ENCODE data around the gene EDC3. TPM values are rescaled to one million over a fixed set of nuclear protein-coding genes. Genes with fewer than 3 reads are reported as not detected.

EDC3 gene
- total RNA-seq, 2 experiments from 2014 or later, result 11.0 to 11.1 TPM

- ATAC-seq (ENCODE audit: poor library complexity) (no peak), DNase-seq (no peak)
- H3K27me3 Mint-ChIP-seq, result no peaks in the 10 kb centered on the region
- peaks cover 63% of the 10 kb centered on the region for H3K36me3 Mint-ChIP-seq (ENCODE audit: low read depth)
- H3K27ac Mint-ChIP-seq, result peak overlapping the region; percentile 30
- Histone ChIP-seq H3K27ac (ENCODE audit: low read depth in 1 of 2, low read length in 2 of 2) (no peak overlapping the region), H3K36me3 (ENCODE audit: insufficient read depth, low read length) (peaks cover 54% of the 10 kb centered on the region), H3K9me3 (ENCODE audit: control insufficient read depth in 1 of 2, insufficient read depth in 1 of 2, low read length in 2 of 2) (no peaks in the 10 kb centered on the region), H3K4me1 (ENCODE audit: insufficient read depth, low read length) (no peaks in the 10 kb centered on the region), H3K27me3 (ENCODE audit: control insufficient read depth in 1 of 2, insufficient read depth in 2 of 2, low read length in 2 of 2) (no peaks in the 10 kb centered on the region), H3K4me3 (ENCODE audit: low read length) (no peak overlapping the region)
- no peaks in the 10 kb centered on the region for H3K4me1 Mint-ChIP-seq (ENCODE audit: low read depth)
- intact Hi-C loops (cut with DNase I, micrococcal nuclease), result no loop called here
- no peak for TF ChIP-seq CTCF (IDR thresholded peaks at IDR 0.05)
- ChIA-PET CTCF (no interaction called here), POLR2A (no interaction called here)
- H3K4me3 Mint-ChIP-seq, result no peak overlapping the region
- H3K9me3 Mint-ChIP-seq, result no peaks in the 10 kb centered on the region
Observed at GRCh38 chr15:74584779-74585178, 111.0 kb downstream of the EDC3 start.

- ChIA-PET CTCF (no interaction called here), POLR2A (no interaction called here)
- Mint-ChIP-seq H3K27me3 (no peaks in the 10 kb centered on the region), H3K9me3 (no peaks in the 10 kb centered on the region), H3K4me3 (no peak overlapping the region), H3K27ac (no peak overlapping the region), H3K4me1 (ENCODE audit: low read depth) (no peaks in the 10 kb centered on the region), H3K36me3 (ENCODE audit: low read depth) (peaks cover 62% of the 10 kb centered on the region)
- ATAC-seq (ENCODE audit: poor library complexity) (no peak), DNase-seq (no peak)
- no peak overlapping the region for H3K27ac ChIP-seq (ENCODE audit: low read depth in 1 of 2, low read length in 2 of 2)
- no peak overlapping the region for H3K4me3 ChIP-seq (ENCODE audit: low read length)
- no peaks in the 10 kb centered on the region for H3K4me1 ChIP-seq (ENCODE audit: insufficient read depth, low read length)
- no peaks in the 10 kb centered on the region for H3K9me3 ChIP-seq (ENCODE audit: control insufficient read depth in 1 of 2, insufficient read depth in 1 of 2, low read length in 2 of 2)
- H3K27me3 ChIP-seq (ENCODE audit: control insufficient read depth in 1 of 2, insufficient read depth in 2 of 2, low read length in 2 of 2), result no peaks in the 10 kb centered on the region
- peaks cover 54% of the 10 kb centered on the region for H3K36me3 ChIP-seq (ENCODE audit: insufficient read depth, low read length)
- TF ChIP-seq CTCF (IDR thresholded peaks at IDR 0.05), result no peak
- intact Hi-C loops (cut with DNase I, micrococcal nuclease), result no loop called here
Observed at GRCh38 chr15:74584204-74584603, 111.6 kb downstream of the EDC3 start.

Other genes with a start within 250 kb of the EDC3 start
- gene UBL7, start 234.9 kb downstream of the EDC3 start, total RNA-seq, result 10 to 100 TPM; 14.3 to 17.1 TPM
- 10 to 100 TPM; 25.0 to 27.9 TPM for gene ARID3B, start 154.8 kb downstream of the EDC3 start, total RNA-seq
- 100 to 1,000 TPM; 275 to 293 TPM for gene CLK3, start 80.2 kb downstream of the EDC3 start, total RNA-seq
- gene CYP1A1, start 29.5 kb upstream of the EDC3 start, total RNA-seq, result not detected
- gene CYP1A2, start 52.8 kb upstream of the EDC3 start, total RNA-seq, result not detected
- gene CSK, start 86.1 kb upstream of the EDC3 start, total RNA-seq, result 100 to 1,000 TPM; 114 to 118 TPM
- gene LMAN1L, start 116.8 kb upstream of the EDC3 start, total RNA-seq, result under 1 TPM; 0.56 to 0.93 TPM
- gene CPLX3, start 130.6 kb upstream of the EDC3 start, total RNA-seq, result under 1 TPM; 0.16 to 0.53 TPM
- gene ULK3, start 147.1 kb upstream of the EDC3 start, total RNA-seq, result 10 to 100 TPM; 37.8 to 38.9 TPM
- 10 to 100 TPM; 56.1 to 56.9 TPM for gene SCAMP2, start 177.3 kb upstream of the EDC3 start, total RNA-seq
- gene MPI, start 194.0 kb upstream of the EDC3 start, total RNA-seq, result 10 to 100 TPM; 28.9 to 30.3 TPM
- gene FAM219B, start 210.8 kb upstream of the EDC3 start, total RNA-seq, result 10 to 100 TPM; 21.5 to 26.8 TPM
- 10 to 100 TPM; 40.7 to 44.2 TPM for gene COX5A, start 242.0 kb upstream of the EDC3 start, total RNA-seq